ENCODE measurements around the gene HLA-F.
A peak's percentile ranks its signal among the peaks of the same experiment; 100 is the strongest.

Gene HLA-F

GRCh38 chr6:29723262-29723665 is at the start of gene HLA-F:
HLA-F (plus strand) TSS chr6:29723434; CDS start chr6:29723464, 30 bp downstream.
- DNase-seq, result peak; percentile 78

GRCh38 chr6:29674008-29674407 is 49.2 kb upstream of the HLA-F start:
- DNase-seq, result no peak

- DNase-seq, result no peak
These were observed 47.7 kb upstream of the HLA-F start for GRCh38 chr6:29675561-29675960.

- no peak for DNase-seq
These were observed 46.1 kb upstream of the HLA-F start for GRCh38 chr6:29676981-29677601.

GRCh38 chr6:29678114-29678513 is 45.1 kb upstream of the HLA-F start:
- no peak for DNase-seq

GRCh38 chr6:29679962-29680361 is 43.3 kb upstream of the HLA-F start:
- DNase-seq, result no peak

- no peak for DNase-seq
These were observed 42.8 kb upstream of the HLA-F start for GRCh38 chr6:29680416-29680815.

- DNase-seq, result no peak
These were observed 42.3 kb upstream of the HLA-F start, which contains the start of gene ZFP57 for GRCh38 chr6:29680904-29681303. ZFP57 (minus strand) TSS chr6:29681152; CDS start chr6:29677003, 4,149 bp downstream.

GRCh38 chr6:29681811-29682210 is 41.4 kb upstream of the HLA-F start:
- DNase-seq, result no peak

- no peak for DNase-seq
These were observed 37.4 kb upstream of the HLA-F start for GRCh38 chr6:29685718-29686326.

- no peak for DNase-seq
These were observed 28.6 kb upstream of the HLA-F start for GRCh38 chr6:29694637-29695036.

- DNase-seq, result no peak
These were observed 26.8 kb upstream of the HLA-F start for GRCh38 chr6:29696147-29697125.

GRCh38 chr6:29702519-29703103 is 20.6 kb upstream of the HLA-F start:
- peak; percentile 82 for DNase-seq

GRCh38 chr6:29705389-29706231 is 17.6 kb upstream of the HLA-F start:
- no peak for DNase-seq

GRCh38 chr6:29708432-29709179 is 14.6 kb upstream of the HLA-F start:
- peak; percentile 71 for DNase-seq

GRCh38 chr6:29709188-29709587 is 14.0 kb upstream of the HLA-F start:
- no peak for DNase-seq

- DNase-seq, result no peak
These were observed 12.8 kb upstream of the HLA-F start for GRCh38 chr6:29710281-29710941.

GRCh38 chr6:29720863-29721262 is 2.4 kb upstream of the HLA-F start:
- DNase-seq, result no peak

GRCh38 chr6:29723666-29724588 is 693 bp downstream of the HLA-F start:
- peak; percentile 70 for DNase-seq

Measured in activated gamma-delta T cell treated with Interleukin-2 at 50 U/mL for 16 hours (primary cell).